ENCODE results near the gene HEXIM1.
"Not testable (repeated sequence)": the region's sequence is repeated elsewhere in the genome, so short reads cannot be mapped to it uniquely, and the experiment has no call there.

Gene HEXIM1

DNA sequence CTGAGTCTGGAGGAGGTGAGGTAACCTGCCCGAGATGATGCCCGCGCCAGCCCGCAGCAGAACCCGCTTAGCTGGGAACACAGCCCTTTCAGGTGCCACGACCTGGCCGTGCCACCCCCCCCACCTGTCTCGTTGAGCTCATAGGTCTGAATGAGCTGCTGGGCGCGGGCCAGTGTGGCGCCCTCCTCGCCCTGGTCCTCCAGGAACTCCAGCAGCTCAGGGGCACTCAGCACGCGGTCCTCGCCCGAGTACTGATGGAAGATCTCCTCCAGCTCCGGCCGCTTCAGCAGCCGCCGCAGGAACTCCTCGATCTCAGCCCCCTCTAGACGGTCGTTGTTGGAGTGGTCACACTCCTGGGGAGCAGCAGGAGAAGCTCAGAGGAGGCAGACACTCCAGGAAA is 29.6 kb upstream of the HEXIM1 start:
- Mint-ChIP-seq H3K4me1 (ENCODE audit: low read depth) (peaks cover 6% of the 10 kb centered on the region), H3K9me3 (no peaks in the 10 kb centered on the region), H3K27me3 (peaks cover 33% of the 10 kb centered on the region), H3K36me3 (ENCODE audit: low read depth) (no peaks in the 10 kb centered on the region), H3K27ac (no peak overlapping the region), H3K4me3 (no peak overlapping the region)
- intact Hi-C loops (cut with micrococcal nuclease), result no loop called here

- no peaks in the 10 kb centered on the region for H3K36me3 Mint-ChIP-seq (ENCODE audit: low read depth)
- peaks cover 33% of the 10 kb centered on the region for H3K27me3 Mint-ChIP-seq
Measured at GRCh38 chr17:45119964-45120363, 28.3 kb upstream of the HEXIM1 start.

DNA sequence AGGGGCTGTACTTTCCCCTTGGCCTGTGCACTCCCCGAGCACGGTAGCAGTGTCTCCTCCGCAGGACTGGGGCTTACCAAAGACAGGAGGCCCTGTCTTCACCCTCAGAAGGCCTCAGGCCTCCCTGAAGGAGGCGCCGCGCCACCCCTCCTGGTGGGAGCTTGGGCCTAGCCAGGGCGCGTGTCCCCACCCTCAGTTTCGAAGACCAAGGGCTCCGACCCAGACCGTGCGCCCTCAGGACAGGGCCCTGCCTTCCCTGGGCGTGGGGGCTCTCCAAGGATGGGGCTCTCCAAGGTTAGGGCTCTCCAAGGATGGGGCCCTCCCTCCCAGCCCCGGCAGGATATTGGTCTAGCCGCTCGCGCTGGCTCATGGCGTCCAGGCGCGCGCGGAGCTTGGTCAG is 27.7 kb upstream of the HEXIM1 start:
- Mint-ChIP-seq H3K27me3 (peaks cover 33% of the 10 kb centered on the region), H3K27ac (no peak overlapping the region), H3K9me3 (no peaks in the 10 kb centered on the region), H3K4me1 (ENCODE audit: low read depth) (peaks cover 15% of the 10 kb centered on the region), H3K36me3 (ENCODE audit: low read depth) (no peaks in the 10 kb centered on the region), H3K4me3 (no peak overlapping the region)
- intact Hi-C loops (cut with micrococcal nuclease), result no loop called here

More at GRCh38 chr17:45119964-45120363, 28.3 kb upstream of the HEXIM1 start:
- no peak overlapping the region for H3K27ac Mint-ChIP-seq
- intact Hi-C loops (cut with micrococcal nuclease), result no loop called here
- no peaks in the 10 kb centered on the region for H3K9me3 Mint-ChIP-seq
- H3K4me3 Mint-ChIP-seq, result no peak overlapping the region
- H3K4me1 Mint-ChIP-seq (ENCODE audit: low read depth), result peaks cover 15% of the 10 kb centered on the region

DNA sequence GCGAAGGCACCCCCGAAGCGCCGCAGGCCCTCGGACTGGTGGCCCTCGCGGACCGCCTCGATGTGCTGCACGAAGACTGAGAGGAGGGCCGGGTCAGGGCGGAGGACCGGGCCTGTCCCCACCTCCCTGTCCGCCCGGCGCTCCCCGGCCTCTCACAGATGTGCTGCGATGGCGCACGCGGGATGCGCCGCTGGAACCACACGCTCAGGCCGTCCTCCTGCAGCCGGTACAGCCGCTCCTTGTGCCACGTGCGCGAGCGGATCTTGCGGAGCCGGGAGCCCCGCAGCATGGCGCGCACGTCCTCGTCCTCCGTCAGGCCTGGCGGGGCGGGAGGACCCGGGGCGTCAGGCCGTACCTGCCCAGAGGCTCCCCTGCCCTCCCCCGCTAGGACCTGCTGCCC is 27.2 kb upstream of the HEXIM1 start:
- Mint-ChIP-seq H3K4me1 (ENCODE audit: low read depth) (peaks cover 15% of the 10 kb centered on the region), H3K36me3 (ENCODE audit: low read depth) (no peaks in the 10 kb centered on the region), H3K27ac (no peak overlapping the region), H3K27me3 (peaks cover 31% of the 10 kb centered on the region), H3K4me3 (no peak overlapping the region), H3K9me3 (no peaks in the 10 kb centered on the region)
- intact Hi-C loops (cut with micrococcal nuclease), result no loop called here

- peaks cover 23% of the 10 kb centered on the region for H3K27me3 Mint-ChIP-seq
- H3K4me1 Mint-ChIP-seq (ENCODE audit: low read depth), result peaks cover 24% of the 10 kb centered on the region
- intact Hi-C loops (cut with micrococcal nuclease), result no loop called here
- H3K36me3 Mint-ChIP-seq (ENCODE audit: low read depth), result no peaks in the 10 kb centered on the region
- no peaks in the 10 kb centered on the region for H3K9me3 Mint-ChIP-seq
- H3K27ac Mint-ChIP-seq, result no peak overlapping the region
- no peak overlapping the region for H3K4me3 Mint-ChIP-seq
Measured at GRCh38 chr17:45123076-45123770, 25.1 kb upstream of the HEXIM1 start.

GRCh38 chr17:45123930-45124796 is 24.1 kb upstream of the HEXIM1 start:
- no peaks in the 10 kb centered on the region for H3K9me3 Mint-ChIP-seq
- intact Hi-C loops (cut with micrococcal nuclease), result no loop called here
- peaks cover 24% of the 10 kb centered on the region for H3K4me1 Mint-ChIP-seq (ENCODE audit: low read depth)
- H3K27me3 Mint-ChIP-seq, result peaks cover 23% of the 10 kb centered on the region
- H3K4me3 Mint-ChIP-seq, result no peak overlapping the region
- H3K27ac Mint-ChIP-seq, result peak overlapping the region; percentile 57
- H3K36me3 Mint-ChIP-seq (ENCODE audit: low read depth), result no peaks in the 10 kb centered on the region

DNA sequence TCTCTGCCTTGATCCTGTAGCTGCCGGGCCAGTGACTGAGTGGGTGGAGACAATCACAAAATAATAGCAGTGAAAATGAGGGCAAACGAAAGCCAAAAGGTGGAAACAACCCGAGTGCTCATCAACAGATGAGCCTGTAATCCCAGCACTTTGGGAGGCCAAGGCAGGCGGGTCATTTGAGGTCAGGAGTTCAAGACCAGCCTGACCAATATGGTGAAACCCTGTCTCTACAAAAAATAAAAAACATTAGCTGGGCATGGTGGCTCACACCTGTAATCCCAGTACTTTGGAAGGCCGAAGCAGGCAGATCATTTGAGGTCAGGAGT is 23.5 kb upstream of the HEXIM1 start:
- H3K36me3 Mint-ChIP-seq (ENCODE audit: low read depth); H3K4me3 Mint-ChIP-seq; intact Hi-C loops (cut with micrococcal nuclease); H3K9me3 Mint-ChIP-seq: not testable (repeated sequence)
- peaks cover 24% of the 10 kb centered on the region for H3K4me1 Mint-ChIP-seq (ENCODE audit: low read depth)
- peaks cover 22% of the 10 kb centered on the region for H3K27me3 Mint-ChIP-seq
- peak overlapping the region; percentile 57 for H3K27ac Mint-ChIP-seq

DNA sequence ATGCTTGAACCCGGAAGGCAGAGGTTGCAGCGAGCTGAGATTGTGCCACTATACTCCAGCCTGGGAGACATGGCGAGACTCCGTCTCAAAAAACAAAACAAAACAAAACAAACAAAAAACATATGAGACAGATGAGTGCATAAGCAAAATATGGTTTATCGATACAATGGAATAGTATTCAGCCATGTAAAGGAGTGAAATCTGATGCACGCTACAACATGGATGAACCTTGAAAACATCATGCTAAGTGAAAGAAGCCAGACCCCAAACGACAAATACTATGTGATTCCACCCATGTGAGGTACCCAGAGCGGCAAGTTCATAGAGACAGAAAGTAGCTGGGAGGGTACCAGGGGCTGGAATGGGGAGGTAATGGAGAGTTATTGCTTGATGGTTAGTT is 22.8 kb upstream of the HEXIM1 start:
- intact Hi-C loops (cut with micrococcal nuclease), result no loop called here
- no peaks in the 10 kb centered on the region for H3K9me3 Mint-ChIP-seq
- peaks cover 19% of the 10 kb centered on the region for H3K27me3 Mint-ChIP-seq
- no peak overlapping the region for H3K4me3 Mint-ChIP-seq
- no peak overlapping the region for H3K27ac Mint-ChIP-seq
- H3K4me1 Mint-ChIP-seq (ENCODE audit: low read depth), result peaks cover 24% of the 10 kb centered on the region
- H3K36me3 Mint-ChIP-seq (ENCODE audit: low read depth), result no peaks in the 10 kb centered on the region

GRCh38 chr17:45127207-45127547 is 21.1 kb upstream of the HEXIM1 start:
- no peaks in the 10 kb centered on the region for H3K36me3 Mint-ChIP-seq (ENCODE audit: low read depth)
- no peak overlapping the region for H3K4me3 Mint-ChIP-seq
- H3K27ac Mint-ChIP-seq, result no peak overlapping the region
- intact Hi-C loops (cut with micrococcal nuclease), result no loop called here
- H3K9me3 Mint-ChIP-seq, result no peaks in the 10 kb centered on the region
- peaks cover 17% of the 10 kb centered on the region for H3K27me3 Mint-ChIP-seq
- peaks cover 32% of the 10 kb centered on the region for H3K4me1 Mint-ChIP-seq (ENCODE audit: low read depth)

- peaks cover 17% of the 10 kb centered on the region for H3K27me3 Mint-ChIP-seq
- no peaks in the 10 kb centered on the region for H3K9me3 Mint-ChIP-seq
- no peak overlapping the region for H3K4me3 Mint-ChIP-seq
Measured at GRCh38 chr17:45127548-45128300, 20.6 kb upstream of the HEXIM1 start.

DNA sequence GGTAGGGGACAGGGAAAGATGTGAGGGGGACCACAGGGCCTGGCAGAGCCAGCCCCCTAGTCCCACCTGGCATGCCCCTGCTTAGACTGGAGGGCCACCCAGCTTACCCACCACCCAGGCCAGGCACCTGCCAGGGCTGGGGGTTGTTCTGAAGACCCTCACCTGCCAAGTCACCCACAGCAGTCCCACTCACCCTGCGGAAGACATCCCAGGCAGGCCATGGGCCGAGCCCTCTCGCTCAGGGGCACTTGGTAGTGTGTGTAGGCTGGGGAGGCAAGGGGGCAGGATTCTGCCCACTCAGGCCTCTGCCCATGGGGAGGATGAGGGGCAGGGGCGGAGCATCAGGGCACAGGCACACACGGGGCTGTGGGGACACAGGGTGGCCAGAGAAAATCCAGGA is 19.9 kb upstream of the HEXIM1 start:
- no peaks in the 10 kb centered on the region for H3K36me3 Mint-ChIP-seq (ENCODE audit: low read depth)
- no peak overlapping the region for H3K4me3 Mint-ChIP-seq
- H3K9me3 Mint-ChIP-seq, result no peaks in the 10 kb centered on the region
- peaks cover 27% of the 10 kb centered on the region for H3K4me1 Mint-ChIP-seq (ENCODE audit: low read depth)
- H3K27me3 Mint-ChIP-seq, result peaks cover 17% of the 10 kb centered on the region
- no peak overlapping the region for H3K27ac Mint-ChIP-seq
- intact Hi-C loops (cut with micrococcal nuclease), result no loop called here

More at GRCh38 chr17:45127548-45128300, 20.6 kb upstream of the HEXIM1 start:
- Mint-ChIP-seq H3K36me3 (ENCODE audit: low read depth) (no peaks in the 10 kb centered on the region), H3K4me1 (ENCODE audit: low read depth) (peaks cover 32% of the 10 kb centered on the region), H3K27ac (no peak overlapping the region)
- intact Hi-C loops (cut with micrococcal nuclease), result no loop called here

DNA sequence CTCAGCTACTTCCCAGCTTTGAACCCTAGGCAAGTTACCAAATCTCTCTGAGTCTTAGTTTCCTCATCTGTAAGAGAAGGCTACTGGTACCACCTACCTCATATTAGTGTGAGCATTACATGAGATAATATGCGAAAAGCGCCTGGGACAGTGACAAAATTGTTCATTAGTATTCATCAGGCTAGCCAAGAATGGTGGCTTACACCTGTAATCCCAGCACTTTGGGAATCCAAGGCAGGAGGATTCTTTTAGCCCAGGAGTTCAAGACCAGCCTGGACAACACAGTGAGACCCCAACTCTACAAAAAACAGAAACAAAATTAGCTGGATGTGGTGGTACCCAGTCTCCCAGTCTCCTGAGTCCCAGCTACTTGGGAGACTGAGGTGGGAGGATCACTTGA is 19.3 kb upstream of the HEXIM1 start:
- Mint-ChIP-seq H3K4me3 (no peak overlapping the region), H3K27me3 (peaks cover 17% of the 10 kb centered on the region), H3K9me3 (no peaks in the 10 kb centered on the region), H3K36me3 (ENCODE audit: low read depth) (no peaks in the 10 kb centered on the region), H3K4me1 (ENCODE audit: low read depth) (peaks cover 25% of the 10 kb centered on the region), H3K27ac (no peak overlapping the region)
- intact Hi-C loops (cut with micrococcal nuclease), result no loop called here

DNA sequence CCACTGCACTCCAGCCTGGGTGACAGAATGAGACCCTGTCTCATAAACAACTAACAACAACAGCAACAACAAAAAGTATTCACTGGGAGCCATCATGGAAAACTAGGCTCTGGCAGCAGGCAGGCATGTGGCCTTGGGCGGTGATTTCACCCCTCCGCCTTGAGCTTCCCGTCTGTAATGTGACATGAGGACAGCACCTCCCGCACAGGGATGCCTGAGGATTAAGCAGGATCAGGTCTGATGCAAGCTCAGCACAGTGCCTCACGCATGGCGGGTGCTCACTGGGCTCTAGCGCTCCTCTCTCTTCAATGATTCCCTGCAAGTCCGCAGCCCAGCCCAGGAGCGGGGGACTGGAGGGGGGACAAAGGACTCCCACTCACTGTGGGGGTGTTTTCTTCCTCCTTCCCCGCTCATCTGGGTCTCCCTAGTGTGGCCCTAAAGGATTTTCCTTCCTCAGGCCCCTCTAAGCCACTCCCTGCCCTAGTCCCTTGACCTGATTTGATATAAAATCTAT is 18.8 kb upstream of the HEXIM1 start:
- H3K27me3 Mint-ChIP-seq, result peaks cover 17% of the 10 kb centered on the region
- intact Hi-C loops (cut with micrococcal nuclease), result no loop called here
- H3K27ac Mint-ChIP-seq, result no peak overlapping the region
- no peak overlapping the region for H3K4me3 Mint-ChIP-seq
- H3K4me1 Mint-ChIP-seq (ENCODE audit: low read depth), result peaks cover 20% of the 10 kb centered on the region
- no peaks in the 10 kb centered on the region for H3K9me3 Mint-ChIP-seq
- H3K36me3 Mint-ChIP-seq (ENCODE audit: low read depth), result no peaks in the 10 kb centered on the region
